T-cell (primary cell): ENCODE measurements around the gene RACGAP1. TPM values are rescaled to one million over a fixed set of nuclear protein-coding genes. Genes with fewer than 3 reads are reported as not detected.

ENCODE experiments used
- total RNA-seq, 35 experiments: library from RNA in 6 of 35; stranded (reverse) in 6 of 35; fragments of 120-200 nt in 1 of 35; gene quantifications; one replicate each; pipeline versions ENCODE4 v1.2.1 to v1.2.4 and lab custom pipeline; 2013 to 2026

Gene RACGAP1
- total RNA-seq, 5 donors from 2014 or later (not counting 1 experiment from before 2014, with no cell fraction given): 5.5 to 14.8 (median 13.9) TPM

Other genes with a start within 250 kb of the RACGAP1 start
- gene NCKAP5L, start 197.1 kb downstream of the RACGAP1 start, total RNA-seq: 10 to 100 TPM; 11.1 to 12.9 (median 12.6) TPM
- gene BCDIN3D, start 182.4 kb downstream of the RACGAP1 start, total RNA-seq: 10 to 100 TPM in 3 of 5 donors, 1 to 10 TPM in 2; 4.7 to 12.8 (median 12.3) TPM
- gene FAIM2, start 121.6 kb downstream of the RACGAP1 start, total RNA-seq: under 1 TPM in 2 of 5 donors, not detected in 3; 0.25 to 0.30 TPM
- not detected for gene AQP2, start 74.8 kb downstream of the RACGAP1 start, total RNA-seq
- gene AQP5, start 63.6 kb downstream of the RACGAP1 start, total RNA-seq: not detected
- gene AQP6, start 52.5 kb downstream of the RACGAP1 start, total RNA-seq: not detected
- gene ASIC1, start 32.1 kb upstream of the RACGAP1 start, total RNA-seq: 1 to 10 TPM; 1.6 to 9.1 (median 5.1) TPM
- 10 to 100 TPM; 71.8 to 79.8 (median 78.8) TPM for gene SMARCD1, start 59.8 kb upstream of the RACGAP1 start, total RNA-seq
- 1 to 10 TPM in 1 of 5 donors, under 1 TPM in 4; 0.41 to 1.1 (median 0.86) TPM for gene GPD1, start 78.5 kb upstream of the RACGAP1 start, total RNA-seq
- 10 to 100 TPM; 38.0 to 49.9 (median 43.9) TPM for gene COX14, start 86.7 kb upstream of the RACGAP1 start, total RNA-seq
- gene CERS5, start 141.9 kb upstream of the RACGAP1 start, total RNA-seq: 10 to 100 TPM; 41.1 to 58.5 (median 46.2) TPM